HTR-8/SVneo (cell line): ENCODE data around the gene PADI3.
"Not testable (repeated sequence)": the region's sequence is repeated elsewhere in the genome, so short reads cannot be mapped to it uniquely, and the experiment has no call there.

Experiments used
- DNase-seq: peaks from one replicate; pipeline ENCODE4 v3.0.0; 2011; ENCODE audit warnings: low spot score, mixed read lengths; ENCODE audit not compliant: insufficient read length
- FAIRE-seq: peaks from 2 replicates; lab custom pipeline; 2011; peaks lifted over from hg19 to GRCh38; lab: Jason Lieb, UNC

PADI3 gene

DNA sequence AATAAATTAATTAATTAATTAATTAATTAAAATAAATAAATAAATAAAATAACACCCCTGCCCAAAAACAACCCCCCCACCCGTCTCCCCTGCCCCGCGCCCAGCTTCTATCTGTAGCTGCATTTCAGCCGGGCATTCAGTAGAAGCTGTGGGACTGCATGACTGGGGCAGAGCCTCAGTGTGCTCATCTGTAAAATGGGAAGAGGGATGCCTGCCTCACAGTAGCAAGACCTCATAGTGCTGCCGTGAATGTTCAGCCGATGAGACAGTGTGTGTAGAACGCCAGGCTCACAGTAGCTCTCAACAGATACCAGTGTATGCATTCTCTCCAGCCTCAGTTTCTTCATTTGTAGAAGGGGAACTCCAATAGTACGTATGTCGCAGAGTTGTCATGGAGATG is 67.8 kb downstream of the PADI3 start:
- FAIRE-seq (no peak), DNase-seq (no peak)

DNA sequence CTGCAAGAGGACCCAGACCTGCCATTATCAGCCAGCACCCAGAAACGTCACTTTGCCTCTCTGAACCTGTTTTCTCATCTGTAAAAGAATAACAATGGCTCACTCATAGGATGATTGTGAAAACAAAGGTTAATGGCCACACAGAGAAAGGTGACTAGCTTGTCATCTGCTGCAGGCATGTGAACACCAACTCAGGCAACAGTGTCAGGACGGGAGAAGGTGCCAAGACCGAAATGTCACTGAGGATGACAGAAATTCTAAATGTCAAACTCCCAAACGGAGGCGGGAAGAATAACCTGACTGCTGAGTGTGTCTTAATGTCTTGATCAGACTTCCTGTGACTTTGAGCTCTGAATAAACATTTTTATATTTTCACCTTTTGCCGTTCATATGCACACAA is 69.4 kb downstream of the PADI3 start:
- no peak for FAIRE-seq
- DNase-seq, result no peak

DNA sequence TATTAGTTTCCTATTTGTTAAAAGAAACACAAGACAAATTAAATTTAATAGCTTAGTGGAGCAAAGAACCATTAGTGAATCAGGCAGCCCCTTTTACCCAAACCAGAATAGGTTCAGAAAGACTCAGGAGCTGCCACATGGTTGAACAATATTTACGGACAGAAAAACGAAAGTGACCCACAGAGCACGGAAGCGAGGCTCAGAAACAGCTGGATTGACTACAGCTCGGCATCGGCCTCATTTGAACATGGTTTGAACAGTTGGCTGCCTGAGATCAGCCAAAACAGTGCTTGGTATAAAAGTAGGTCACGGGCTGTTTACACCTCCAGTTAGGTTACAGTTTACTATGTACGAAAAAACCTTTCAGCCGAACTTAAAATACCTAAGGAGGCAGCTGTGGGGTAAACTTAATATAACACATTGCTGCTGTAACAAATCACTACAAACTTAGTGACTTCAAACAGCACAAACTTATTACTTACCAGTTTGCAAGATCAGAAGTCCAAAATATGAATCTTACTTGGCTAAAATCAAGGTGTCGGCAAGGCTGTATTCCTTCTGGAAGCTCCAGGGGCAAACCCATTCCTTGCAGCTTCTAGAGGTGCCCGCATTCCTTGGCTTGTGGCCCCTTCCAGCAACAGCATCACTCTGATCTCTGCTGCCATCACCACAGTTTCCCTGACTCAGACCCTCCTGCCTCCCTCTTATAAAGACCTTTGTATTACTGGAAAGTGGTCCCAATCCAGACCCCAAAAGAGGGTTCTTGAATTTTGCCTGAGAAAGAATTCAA is 70.9 kb downstream of the PADI3 start:
- DNase-seq (no peak), FAIRE-seq (no peak)

DNA sequence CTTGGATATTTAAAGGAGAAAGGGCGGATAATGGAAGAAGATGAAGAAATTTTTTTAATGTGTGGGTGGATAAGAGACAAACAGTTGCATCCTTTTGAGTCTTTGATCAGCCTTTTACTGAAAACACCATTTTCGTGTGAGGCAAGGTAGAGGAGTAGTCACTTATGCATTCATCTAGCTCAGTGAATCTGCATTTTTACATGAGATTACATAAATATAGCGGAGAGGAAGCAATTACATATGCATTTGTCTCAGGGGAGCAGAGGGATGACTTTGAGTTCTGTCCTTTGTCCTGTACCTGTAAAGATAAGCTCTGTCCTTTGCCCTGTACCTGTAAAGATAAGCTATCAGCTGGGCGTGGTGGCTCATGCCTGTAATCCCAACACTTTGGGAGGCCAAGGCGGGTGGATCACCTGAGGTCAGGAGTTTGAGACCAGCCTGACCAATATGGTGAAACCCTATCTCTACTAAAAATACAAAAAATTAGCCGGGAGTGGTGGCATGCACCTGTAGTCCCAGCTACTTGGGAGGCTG is 73.0 kb downstream of the PADI3 start:
- not testable (repeated sequence) for DNase-seq, FAIRE-seq

DNA sequence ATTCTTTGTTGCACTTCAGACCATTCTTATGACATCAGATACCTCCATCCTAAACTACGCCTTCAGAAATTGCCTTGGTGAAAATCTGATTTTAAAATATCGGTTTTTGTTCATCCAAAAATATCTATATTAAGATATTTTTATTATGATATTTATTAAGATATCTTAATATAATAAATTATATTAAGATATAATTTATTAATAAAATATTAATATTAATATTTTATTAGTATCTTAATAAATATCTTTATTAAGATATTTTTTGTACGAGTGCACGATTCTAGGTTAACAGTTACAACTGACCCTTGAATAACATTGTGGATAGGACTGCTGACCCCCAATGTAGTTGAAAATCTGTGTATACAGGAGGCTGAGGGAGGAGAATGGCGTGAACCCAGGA is 80.0 kb downstream of the PADI3 start:
- FAIRE-seq (no peak), DNase-seq (no peak)

DNA sequence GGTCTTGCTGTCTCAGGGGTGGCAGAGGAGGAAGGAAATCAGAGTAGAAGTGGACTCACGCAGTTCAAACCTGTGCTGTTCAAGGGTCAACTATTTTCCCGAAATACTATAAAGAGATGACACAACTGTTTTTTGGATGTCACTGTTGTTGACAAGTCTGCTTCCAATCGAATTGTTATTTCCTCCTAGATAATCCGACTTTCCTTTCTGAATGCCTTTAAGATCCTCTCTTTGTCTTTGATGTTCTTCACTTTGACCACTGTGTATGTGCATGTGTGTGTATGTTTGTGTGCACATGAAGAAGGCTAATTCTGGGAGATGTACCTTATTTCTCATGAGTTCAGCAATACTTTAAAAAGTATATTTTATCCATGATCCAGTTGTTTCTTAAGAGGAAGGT is 80.7 kb downstream of the PADI3 start:
- DNase-seq, result no peak
- no peak for FAIRE-seq

DNA sequence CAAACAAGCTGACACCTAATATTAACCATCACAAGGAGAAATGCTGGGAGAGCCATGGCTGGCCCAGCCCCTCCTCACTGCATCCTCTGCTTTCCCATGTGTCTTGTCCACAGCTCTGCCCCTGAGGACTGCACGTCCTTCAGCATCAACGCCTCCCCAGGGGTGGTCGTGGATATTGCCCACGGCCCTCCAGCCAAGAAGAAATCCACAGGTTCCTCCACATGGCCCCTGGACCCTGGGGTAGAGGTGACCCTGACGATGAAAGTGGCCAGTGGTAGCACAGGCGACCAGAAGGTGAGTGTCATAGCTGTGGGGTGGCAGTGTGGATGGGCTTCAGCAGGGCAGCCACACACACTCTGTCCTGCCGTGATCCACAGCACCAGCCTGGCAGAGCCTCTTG is 82.0 kb downstream of the PADI3 start:
- DNase-seq (no peak), FAIRE-seq (no peak)

DNA sequence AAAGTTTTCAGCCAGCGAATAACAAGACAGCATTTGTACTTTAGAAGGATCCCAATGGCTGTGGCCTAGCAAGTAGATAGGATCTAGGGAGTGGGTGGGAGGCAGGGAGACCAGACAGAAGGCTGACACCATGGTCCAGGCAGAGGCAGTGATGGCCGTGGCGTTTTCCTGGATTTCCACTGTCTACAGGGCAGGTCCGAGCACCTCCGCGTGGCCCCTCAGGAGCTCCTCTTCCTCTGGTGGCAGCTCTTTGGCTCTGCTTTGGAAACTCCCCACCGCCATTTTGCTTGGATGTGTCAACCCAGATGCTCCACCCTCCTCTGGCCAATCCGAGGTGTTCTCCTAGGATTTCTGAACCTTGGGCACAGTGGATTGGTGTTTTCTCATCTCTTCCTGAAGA is 84.2 kb downstream of the PADI3 start:
- FAIRE-seq (no peak), DNase-seq (no peak)
